BLaER1 (cell line): Measurements from ENCODE around the gene MFSD1.

ENCODE experiments used
- H3K27ac ChIP-seq: shearing (Covaris generic); formaldehyde crosslinking; 2 replicates; pipeline ENCODE4 v1.8.1; 2022
- H3K27me3 ChIP-seq: shearing (Covaris generic); formaldehyde crosslinking; 2 replicates; pipeline ENCODE4 v1.8.1; 2022
- H3K36me3 ChIP-seq: shearing (Covaris generic); formaldehyde crosslinking; 2 replicates; pipeline ENCODE4 v1.8.1; 2022
- H3K4me1 ChIP-seq: shearing (Covaris generic); formaldehyde crosslinking; 2 replicates; pipeline ENCODE4 v1.8.1; 2022
- H3K4me2 ChIP-seq: shearing (Covaris generic); formaldehyde crosslinking; 2 replicates; pipeline ENCODE4 v1.8.1; 2022
- H3K4me3 ChIP-seq: shearing (Covaris generic); formaldehyde crosslinking; 2 replicates; pipeline ENCODE4 v1.8.1; 2022
- H3K9ac ChIP-seq: shearing (Covaris generic); formaldehyde crosslinking; 2 replicates; pipeline ENCODE4 v1.8.1; 2022
- H3K9me3 ChIP-seq: shearing (Covaris generic); formaldehyde crosslinking; 2 replicates; pipeline ENCODE4 v1.8.1; 2022
- H4K20me1 ChIP-seq: shearing (Covaris generic); formaldehyde crosslinking; 2 replicates; pipeline ENCODE4 v1.8.1; 2022
- Cebpa-rat ChIP-seq: shearing (Covaris generic); IDR thresholded peaks from 2 replicates; pipeline ENCODE4 v1.8.1; 2022

Gene MFSD1

GRCh38 chr3:158769549-158769948, 32.3 kb upstream of the MFSD1 start:
- Histone ChIP-seq H3K4me2 (no peak overlapping the region), H3K9me3 (no peaks in the 10 kb centered on the region), H3K36me3 (no peaks in the 10 kb centered on the region), H3K27me3 (no peaks in the 10 kb centered on the region), H3K4me3 (no peak overlapping the region), H3K27ac (no peak overlapping the region), H4K20me1 (no peaks in the 10 kb centered on the region), H3K4me1 (no peaks in the 10 kb centered on the region), H3K9ac (no peak overlapping the region)
- TF ChIP-seq Cebpa-rat = no peak

GRCh38 chr3:158769952-158770740, 31.7 kb upstream of the MFSD1 start:
- Histone ChIP-seq H4K20me1 (no peaks in the 10 kb centered on the region), H3K9ac (no peak overlapping the region), H3K4me3 (no peak overlapping the region), H3K4me1 (no peaks in the 10 kb centered on the region), H3K9me3 (no peaks in the 10 kb centered on the region), H3K36me3 (no peaks in the 10 kb centered on the region), H3K27ac (no peak overlapping the region), H3K27me3 (no peaks in the 10 kb centered on the region), H3K4me2 (no peak overlapping the region)
- TF ChIP-seq Cebpa-rat = no peak

GRCh38 chr3:158770741-158771350, 31.0 kb upstream of the MFSD1 start:
- Histone ChIP-seq H3K27me3 (no peaks in the 10 kb centered on the region), H3K9me3 (no peaks in the 10 kb centered on the region), H4K20me1 (no peaks in the 10 kb centered on the region), H3K4me2 (no peak overlapping the region), H3K4me1 (no peaks in the 10 kb centered on the region), H3K27ac (no peak overlapping the region), H3K9ac (no peak overlapping the region), H3K36me3 (no peaks in the 10 kb centered on the region), H3K4me3 (no peak overlapping the region)
- TF ChIP-seq Cebpa-rat = no peak

- Histone ChIP-seq H3K4me3 (no peak overlapping the region), H3K36me3 (no peaks in the 10 kb centered on the region), H4K20me1 (no peaks in the 10 kb centered on the region), H3K9ac (no peak overlapping the region), H3K27me3 (no peaks in the 10 kb centered on the region), H3K27ac (no peak overlapping the region), H3K9me3 (no peaks in the 10 kb centered on the region), H3K4me2 (no peak overlapping the region), H3K4me1 (no peaks in the 10 kb centered on the region)
- TF ChIP-seq Cebpa-rat = no peak
Observed at GRCh38 chr3:158771577-158771976, 30.3 kb upstream of the MFSD1 start.

GRCh38 chr3:158771982-158772381, 29.9 kb upstream of the MFSD1 start:
- Histone ChIP-seq H4K20me1 (no peaks in the 10 kb centered on the region), H3K27ac (no peak overlapping the region), H3K27me3 (no peaks in the 10 kb centered on the region), H3K4me1 (no peaks in the 10 kb centered on the region), H3K4me2 (no peak overlapping the region), H3K4me3 (no peak overlapping the region), H3K9ac (no peak overlapping the region), H3K9me3 (no peaks in the 10 kb centered on the region), H3K36me3 (no peaks in the 10 kb centered on the region)
- no peak for TF ChIP-seq Cebpa-rat

GRCh38 chr3:158773166-158773565, 28.7 kb upstream of the MFSD1 start:
- no peak for TF ChIP-seq Cebpa-rat
- Histone ChIP-seq H4K20me1 (no peaks in the 10 kb centered on the region), H3K36me3 (no peaks in the 10 kb centered on the region), H3K4me1 (no peaks in the 10 kb centered on the region), H3K27me3 (no peaks in the 10 kb centered on the region), H3K9me3 (no peaks in the 10 kb centered on the region), H3K27ac (no peak overlapping the region), H3K9ac (no peak overlapping the region), H3K4me3 (no peak overlapping the region), H3K4me2 (no peak overlapping the region)

GRCh38 chr3:158773845-158774830, 27.7 kb upstream of the MFSD1 start:
- no peak overlapping the region for H3K9ac ChIP-seq
- H3K4me2 ChIP-seq = no peak overlapping the region
- no peaks in the 10 kb centered on the region for H3K9me3 ChIP-seq
- no peaks in the 10 kb centered on the region for H4K20me1 ChIP-seq
- no peaks in the 10 kb centered on the region for H3K27me3 ChIP-seq
- TF ChIP-seq Cebpa-rat = no peak
- H3K27ac ChIP-seq = no peak overlapping the region
- no peak overlapping the region for H3K4me3 ChIP-seq
- no peaks in the 10 kb centered on the region for H3K4me1 ChIP-seq
- no peaks in the 10 kb centered on the region for H3K36me3 ChIP-seq

GRCh38 chr3:158774965-158775364, 26.9 kb upstream of the MFSD1 start:
- Histone ChIP-seq H4K20me1 (no peaks in the 10 kb centered on the region), H3K27me3 (no peaks in the 10 kb centered on the region), H3K4me2 (no peak overlapping the region), H3K9ac (no peak overlapping the region), H3K4me3 (no peak overlapping the region), H3K9me3 (no peaks in the 10 kb centered on the region), H3K4me1 (no peaks in the 10 kb centered on the region), H3K27ac (no peak overlapping the region), H3K36me3 (no peaks in the 10 kb centered on the region)
- no peak for TF ChIP-seq Cebpa-rat

- no peak for TF ChIP-seq Cebpa-rat
- no peak overlapping the region for H3K4me2 ChIP-seq
Observed at GRCh38 chr3:158775426-158776410, 26.1 kb upstream of the MFSD1 start.

More at GRCh38 chr3:158775426-158776410, 26.1 kb upstream of the MFSD1 start:
- no peaks in the 10 kb centered on the region for H3K36me3 ChIP-seq
- no peak overlapping the region for H3K9ac ChIP-seq
- H3K4me3 ChIP-seq = no peak overlapping the region
- no peaks in the 10 kb centered on the region for H3K4me1 ChIP-seq
- H3K27ac ChIP-seq = no peak overlapping the region
- H3K27me3 ChIP-seq = no peaks in the 10 kb centered on the region
- H4K20me1 ChIP-seq = no peaks in the 10 kb centered on the region
- H3K9me3 ChIP-seq = no peaks in the 10 kb centered on the region
